SK-N-SH treated with all-trans-retinoic acid at 6 μM for 48 hours (cell line): ENCODE measurements around the gene CLSTN2.

Source experiments
- ATAC-seq: fragments of 200-7000 bp; cut with Tn5 transposase; 3 replicates; pipeline ENCODE4 v1.9.1; 2020; ENCODE audit warnings: mild to moderate bottlenecking, moderate library complexity
- ARNTL ChIP-seq: fragments of 450-650 bp; formaldehyde crosslinking; IDR thresholded peaks from 2 replicates; pipeline ENCODE4 v1.5.0; 2020; ENCODE audit warnings: low read depth, mild to moderate bottlenecking, moderate library complexity, borderline replicate concordance
- BACH2 ChIP-seq: fragments of 250-450 bp; sonication (Bioruptor Pico); IDR thresholded peaks from 2 replicates; pipeline ENCODE4 v1.9.0; 2021; ENCODE audit warnings: mild to moderate bottlenecking, borderline replicate concordance
- ESRRG ChIP-seq: fragments of 250-450 bp; sonication (Bioruptor Pico); IDR thresholded peaks from 2 replicates; pipeline ENCODE4 v1.6.1; 2021; ENCODE audit warnings: mild to moderate bottlenecking
- GLIS3 ChIP-seq: fragments of 250-450 bp; sonication (Bioruptor Pico); IDR thresholded peaks from 2 replicates; pipeline ENCODE4 v1.5.0; 2020; ENCODE audit warnings: mild to moderate bottlenecking, moderate library complexity
- ISL1 ChIP-seq: fragments of 250-450 bp; sonication (Bioruptor Pico); IDR thresholded peaks from 2 replicates; pipeline ENCODE4 v2.1.2; 2022; ENCODE audit warnings: mild to moderate bottlenecking, moderate library complexity
- OSR1 ChIP-seq: fragments of 250-450 bp; sonication (Bioruptor Pico); IDR thresholded peaks from 2 replicates; pipeline ENCODE4 v1.8.0; 2022; ENCODE audit warnings: moderate library complexity, mild to moderate bottlenecking, inconsistent platforms
- PPARA ChIP-seq: fragments of 250-450 bp; sonication (Bioruptor Pico); IDR thresholded peaks from 2 replicates; pipeline ENCODE4 v1.5.0; 2020; ENCODE audit warnings: mild to moderate bottlenecking, borderline replicate concordance
- SNAI2 ChIP-seq: fragments of 250-450 bp; sonication (Bioruptor Pico); IDR thresholded peaks from 2 replicates; pipeline ENCODE4 v1.5.0; 2020; ENCODE audit warnings: mild to moderate bottlenecking, moderate library complexity
- TCF4 ChIP-seq: fragments of 250-450 bp; sonication (Bioruptor Pico); IDR thresholded peaks from 2 replicates; pipeline ENCODE4 v1.8.0; 2021; ENCODE audit warnings: mild to moderate bottlenecking, moderate library complexity, borderline replicate concordance
- TOX ChIP-seq: fragments of 250-450 bp; sonication (Bioruptor Pico); IDR thresholded peaks from 2 replicates; pipeline ENCODE4 v1.8.0; 2021; ENCODE audit warnings: mild to moderate bottlenecking, moderate library complexity, borderline replicate concordance
- ZC3H10 ChIP-seq: fragments of 250-450 bp; sonication (Bioruptor Pico); IDR thresholded peaks from 2 replicates; pipeline ENCODE4 v1.5.1; 2021; ENCODE audit warnings: mild to moderate bottlenecking, moderate library complexity
- ZFP3 ChIP-seq: fragments of 250-450 bp; sonication (Bioruptor Pico); IDR thresholded peaks from 2 replicates; pipeline ENCODE4 v1.5.0; 2020; ENCODE audit warnings: mild to moderate bottlenecking, moderate library complexity
- ZNF8 ChIP-seq: fragments of 450-650 bp; formaldehyde crosslinking; IDR thresholded peaks from 2 replicates; pipeline ENCODE4 v1.5.0; 2020; ENCODE audit warnings: mild to moderate bottlenecking, moderate library complexity
- TF ChIP-seq, protein P1 (sequence below): fragments of 250-450 bp; sonication (Bioruptor Pico); IDR thresholded peaks from 2 replicates; pipeline ENCODE4 v1.8.0; 2021; ENCODE audit warnings: low read depth, mild to moderate bottlenecking, moderate library complexity, borderline replicate concordance
- TF ChIP-seq, protein P2 (sequence below): fragments of 250-450 bp; sonication (Bioruptor Pico); IDR thresholded peaks from 2 replicates; pipeline ENCODE4 v1.8.0; 2020; ENCODE audit warnings: mild to moderate bottlenecking, moderate library complexity, borderline replicate concordance
- TF ChIP-seq, protein P3 (sequence below): fragments of 250-450 bp; sonication (Bioruptor Pico); IDR thresholded peaks from 2 replicates; pipeline ENCODE4 v1.5.1; 2021; ENCODE audit warnings: mild to moderate bottlenecking, moderate library complexity
- TF ChIP-seq, protein P4 (sequence below): fragments of 250-450 bp; sonication (Bioruptor Pico); IDR thresholded peaks from 2 replicates; pipeline ENCODE4 v1.5.0; 2020; ENCODE audit warnings: mild to moderate bottlenecking, moderate library complexity
- TF ChIP-seq, protein P5 (sequence below): fragments of 250-450 bp; sonication (Bioruptor Pico); IDR thresholded peaks from 2 replicates; pipeline ENCODE4 v1.5.1; 2020; ENCODE audit warnings: low read depth, mild to moderate bottlenecking, moderate library complexity

The CLSTN2 gene

DNA sequence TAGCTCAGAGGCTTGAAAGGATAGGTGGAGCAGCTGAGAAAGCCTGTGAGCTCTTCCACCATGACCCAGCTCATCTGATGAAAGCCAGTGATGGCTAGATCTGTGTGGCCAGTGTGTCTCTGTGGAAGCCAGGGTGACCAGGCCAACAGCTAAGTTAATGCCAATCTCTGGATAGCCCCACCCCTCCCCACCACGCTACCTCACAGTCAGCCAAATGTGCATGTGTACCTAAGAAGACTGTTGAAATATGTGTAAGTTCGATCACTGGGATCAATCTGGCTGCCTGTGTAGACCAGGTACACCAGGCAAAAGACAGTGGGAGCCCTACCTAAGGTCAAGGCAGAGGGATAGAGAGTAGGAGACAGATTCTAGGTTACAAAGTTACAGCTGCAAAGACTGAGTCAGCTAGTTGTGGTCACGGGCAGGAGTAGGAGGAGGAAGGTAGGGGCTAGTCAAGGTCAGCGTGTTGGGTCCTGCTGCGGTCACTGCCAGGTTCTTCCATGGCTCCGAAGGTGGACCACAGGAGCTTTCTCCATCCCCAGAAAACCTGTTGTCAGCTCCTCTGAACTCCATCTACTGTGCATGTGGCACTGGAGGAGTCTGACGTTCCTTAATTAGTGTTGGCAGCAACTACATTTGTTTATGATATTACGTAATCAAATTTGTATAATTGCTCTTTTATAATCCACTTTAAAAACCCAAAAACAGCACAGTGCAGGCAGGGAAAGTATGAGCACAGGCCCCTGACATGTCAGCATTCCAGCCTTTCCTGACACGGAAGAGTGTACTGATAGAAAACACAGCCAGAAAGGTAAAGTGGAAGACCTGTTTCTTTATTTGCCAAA, 318.0 kb downstream of the CLSTN2 start (continued):
- TF ChIP-seq, protein P1, sequence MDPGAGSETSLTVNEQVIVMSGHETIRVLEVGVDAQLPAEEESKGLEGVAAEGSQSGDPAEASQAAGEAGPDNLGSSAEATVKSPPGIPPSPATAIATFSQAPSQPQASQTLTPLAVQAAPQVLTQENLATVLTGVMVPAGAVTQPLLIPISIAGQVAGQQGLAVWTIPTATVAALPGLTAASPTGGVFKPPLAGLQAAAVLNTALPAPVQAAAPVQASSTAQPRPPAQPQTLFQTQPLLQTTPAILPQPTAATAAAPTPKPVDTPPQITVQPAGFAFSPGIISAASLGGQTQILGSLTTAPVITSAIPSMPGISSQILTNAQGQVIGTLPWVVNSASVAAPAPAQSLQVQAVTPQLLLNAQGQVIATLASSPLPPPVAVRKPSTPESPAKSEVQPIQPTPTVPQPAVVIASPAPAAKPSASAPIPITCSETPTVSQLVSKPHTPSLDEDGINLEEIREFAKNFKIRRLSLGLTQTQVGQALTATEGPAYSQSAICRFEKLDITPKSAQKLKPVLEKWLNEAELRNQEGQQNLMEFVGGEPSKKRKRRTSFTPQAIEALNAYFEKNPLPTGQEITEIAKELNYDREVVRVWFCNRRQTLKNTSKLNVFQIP = no peak

DNA sequence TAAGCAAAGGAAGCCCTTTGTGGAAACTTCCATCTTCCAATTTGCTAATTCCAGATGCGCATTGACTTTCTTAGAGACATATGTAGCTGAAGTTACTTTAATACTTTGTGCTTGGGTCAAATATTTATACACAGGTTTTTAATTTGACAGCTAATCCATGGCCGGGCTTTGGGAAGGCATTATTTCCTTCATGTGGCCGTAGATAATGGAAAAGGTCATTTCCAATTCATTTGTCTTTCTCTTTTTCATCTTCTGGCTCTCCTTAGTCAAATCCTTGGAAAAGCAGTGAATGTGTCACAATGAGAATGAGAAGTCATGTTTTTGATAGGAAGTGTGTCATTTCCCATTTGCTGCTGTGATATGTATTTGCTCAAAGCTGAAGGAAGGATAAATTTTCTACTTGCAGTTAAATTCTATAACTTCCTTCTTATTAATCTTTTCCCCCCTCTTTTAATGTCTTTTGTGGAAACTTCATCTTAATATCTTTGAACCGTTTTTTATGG, 323.3 kb downstream of the CLSTN2 start:
- TF ChIP-seq, protein P2, sequence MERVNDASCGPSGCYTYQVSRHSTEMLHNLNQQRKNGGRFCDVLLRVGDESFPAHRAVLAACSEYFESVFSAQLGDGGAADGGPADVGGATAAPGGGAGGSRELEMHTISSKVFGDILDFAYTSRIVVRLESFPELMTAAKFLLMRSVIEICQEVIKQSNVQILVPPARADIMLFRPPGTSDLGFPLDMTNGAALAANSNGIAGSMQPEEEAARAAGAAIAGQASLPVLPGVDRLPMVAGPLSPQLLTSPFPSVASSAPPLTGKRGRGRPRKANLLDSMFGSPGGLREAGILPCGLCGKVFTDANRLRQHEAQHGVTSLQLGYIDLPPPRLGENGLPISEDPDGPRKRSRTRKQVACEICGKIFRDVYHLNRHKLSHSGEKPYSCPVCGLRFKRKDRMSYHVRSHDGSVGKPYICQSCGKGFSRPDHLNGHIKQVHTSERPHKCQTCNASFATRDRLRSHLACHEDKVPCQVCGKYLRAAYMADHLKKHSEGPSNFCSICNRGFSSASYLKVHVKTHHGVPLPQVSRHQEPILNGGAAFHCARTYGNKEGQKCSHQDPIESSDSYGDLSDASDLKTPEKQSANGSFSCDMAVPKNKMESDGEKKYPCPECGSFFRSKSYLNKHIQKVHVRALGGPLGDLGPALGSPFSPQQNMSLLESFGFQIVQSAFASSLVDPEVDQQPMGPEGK = no peak
- TF ChIP-seq, protein P3, sequence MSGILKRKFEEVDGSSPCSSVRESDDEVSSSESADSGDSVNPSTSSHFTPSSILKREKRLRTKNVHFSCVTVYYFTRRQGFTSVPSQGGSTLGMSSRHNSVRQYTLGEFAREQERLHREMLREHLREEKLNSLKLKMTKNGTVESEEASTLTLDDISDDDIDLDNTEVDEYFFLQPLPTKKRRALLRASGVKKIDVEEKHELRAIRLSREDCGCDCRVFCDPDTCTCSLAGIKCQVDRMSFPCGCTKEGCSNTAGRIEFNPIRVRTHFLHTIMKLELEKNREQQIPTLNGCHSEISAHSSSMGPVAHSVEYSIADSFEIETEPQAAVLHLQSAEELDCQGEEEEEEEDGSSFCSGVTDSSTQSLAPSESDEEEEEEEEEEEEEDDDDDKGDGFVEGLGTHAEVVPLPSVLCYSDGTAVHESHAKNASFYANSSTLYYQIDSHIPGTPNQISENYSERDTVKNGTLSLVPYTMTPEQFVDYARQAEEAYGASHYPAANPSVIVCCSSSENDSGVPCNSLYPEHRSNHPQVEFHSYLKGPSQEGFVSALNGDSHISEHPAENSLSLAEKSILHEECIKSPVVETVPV (CRISPR knock-in tag) = no peak
- ATAC-seq = no peak

DNA sequence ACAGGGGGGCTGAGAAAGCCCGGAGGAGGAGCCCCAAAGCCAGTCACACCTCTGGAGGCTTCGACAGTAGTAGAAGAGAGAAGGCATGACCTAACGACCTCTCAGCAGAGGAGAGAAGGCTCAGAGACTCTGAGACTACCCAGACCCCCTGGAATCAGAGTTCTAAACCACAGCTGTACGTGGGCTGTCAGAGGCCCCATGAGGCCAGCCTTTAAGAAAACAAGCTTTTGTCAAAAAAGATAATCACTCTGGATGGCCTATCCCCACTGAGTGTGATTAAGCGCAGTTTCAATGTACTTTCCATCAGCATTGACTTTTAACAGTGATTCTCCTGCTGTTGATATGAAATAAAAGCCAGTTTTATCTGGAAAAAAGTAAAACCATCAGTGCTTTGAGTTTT, 330.3 kb downstream of the CLSTN2 start:
- no peak for ATAC-seq
- no peak for TF ChIP-seq ZNF8 (CRISPR knock-in tag)
- TF ChIP-seq BACH2 (CRISPR knock-in tag) = no peak
- no peak for TF ChIP-seq SNAI2 (CRISPR knock-in tag)
- TF ChIP-seq ISL1 (CRISPR knock-in tag) = no peak
- TF ChIP-seq TOX = no peak
- TF ChIP-seq, protein P4, sequence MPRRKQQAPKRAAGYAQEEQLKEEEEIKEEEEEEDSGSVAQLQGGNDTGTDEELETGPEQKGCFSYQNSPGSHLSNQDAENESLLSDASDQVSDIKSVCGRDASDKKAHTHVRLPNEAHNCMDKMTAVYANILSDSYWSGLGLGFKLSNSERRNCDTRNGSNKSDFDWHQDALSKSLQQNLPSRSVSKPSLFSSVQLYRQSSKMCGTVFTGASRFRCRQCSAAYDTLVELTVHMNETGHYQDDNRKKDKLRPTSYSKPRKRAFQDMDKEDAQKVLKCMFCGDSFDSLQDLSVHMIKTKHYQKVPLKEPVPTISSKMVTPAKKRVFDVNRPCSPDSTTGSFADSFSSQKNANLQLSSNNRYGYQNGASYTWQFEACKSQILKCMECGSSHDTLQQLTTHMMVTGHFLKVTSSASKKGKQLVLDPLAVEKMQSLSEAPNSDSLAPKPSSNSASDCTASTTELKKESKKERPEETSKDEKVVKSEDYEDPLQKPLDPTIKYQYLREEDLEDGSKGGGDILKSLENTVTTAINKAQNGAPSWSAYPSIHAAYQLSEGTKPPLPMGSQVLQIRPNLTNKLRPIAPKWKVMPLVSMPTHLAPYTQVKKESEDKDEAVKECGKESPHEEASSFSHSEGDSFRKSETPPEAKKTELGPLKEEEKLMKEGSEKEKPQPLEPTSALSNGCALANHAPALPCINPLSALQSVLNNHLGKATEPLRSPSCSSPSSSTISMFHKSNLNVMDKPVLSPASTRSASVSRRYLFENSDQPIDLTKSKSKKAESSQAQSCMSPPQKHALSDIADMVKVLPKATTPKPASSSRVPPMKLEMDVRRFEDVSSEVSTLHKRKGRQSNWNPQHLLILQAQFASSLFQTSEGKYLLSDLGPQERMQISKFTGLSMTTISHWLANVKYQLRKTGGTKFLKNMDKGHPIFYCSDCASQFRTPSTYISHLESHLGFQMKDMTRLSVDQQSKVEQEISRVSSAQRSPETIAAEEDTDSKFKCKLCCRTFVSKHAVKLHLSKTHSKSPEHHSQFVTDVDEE (CRISPR knock-in tag) = no peak
- TF ChIP-seq, protein P5, sequence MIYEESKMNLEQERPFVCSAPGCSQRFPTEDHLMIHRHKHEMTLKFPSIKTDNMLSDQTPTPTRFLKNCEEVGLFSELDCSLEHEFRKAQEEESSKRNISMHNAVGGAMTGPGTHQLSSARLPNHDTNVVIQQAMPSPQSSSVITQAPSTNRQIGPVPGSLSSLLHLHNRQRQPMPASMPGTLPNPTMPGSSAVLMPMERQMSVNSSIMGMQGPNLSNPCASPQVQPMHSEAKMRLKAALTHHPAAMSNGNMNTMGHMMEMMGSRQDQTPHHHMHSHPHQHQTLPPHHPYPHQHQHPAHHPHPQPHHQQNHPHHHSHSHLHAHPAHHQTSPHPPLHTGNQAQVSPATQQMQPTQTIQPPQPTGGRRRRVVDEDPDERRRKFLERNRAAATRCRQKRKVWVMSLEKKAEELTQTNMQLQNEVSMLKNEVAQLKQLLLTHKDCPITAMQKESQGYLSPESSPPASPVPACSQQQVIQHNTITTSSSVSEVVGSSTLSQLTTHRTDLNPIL (CRISPR knock-in tag) = no peak
- TF ChIP-seq ESRRG = no peak

DNA sequence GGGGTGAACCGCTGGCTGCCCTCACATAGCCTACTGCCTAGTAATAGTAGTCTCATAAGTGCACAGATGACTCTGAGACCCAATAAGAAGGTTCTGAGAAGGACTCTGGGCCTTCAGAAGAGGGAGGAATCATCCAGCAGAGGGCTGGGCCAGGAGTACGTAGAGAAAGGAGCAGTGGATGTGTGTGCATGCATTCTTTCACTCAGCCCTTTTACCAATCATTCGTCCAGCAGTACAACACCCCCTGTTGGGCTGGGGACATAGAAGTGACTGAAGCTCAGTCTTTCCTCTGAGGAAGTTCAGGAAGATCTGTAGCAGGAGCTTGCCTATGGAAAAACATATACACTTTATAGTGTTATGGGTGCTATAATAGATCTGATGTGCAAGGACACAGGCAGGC, 333.1 kb downstream of the CLSTN2 start:
- no peak for ATAC-seq
- TF ChIP-seq TCF4 (CRISPR knock-in tag) = no peak
- TF ChIP-seq ZFP3 (CRISPR knock-in tag) = no peak
- TF ChIP-seq PPARA (CRISPR knock-in tag) = no peak
- TF ChIP-seq ESRRG = no peak
- TF ChIP-seq GLIS3 (CRISPR knock-in tag) = no peak
- no peak for TF ChIP-seq ARNTL (CRISPR knock-in tag)
- TF ChIP-seq, protein P5 (CRISPR knock-in tag) = no peak
- TF ChIP-seq, protein P2 = no peak
- no peak for TF ChIP-seq ZC3H10 (CRISPR knock-in tag)
- no peak for TF ChIP-seq SNAI2 (CRISPR knock-in tag)
- TF ChIP-seq, protein P1 = no peak
- no peak for TF ChIP-seq BACH2 (CRISPR knock-in tag)
- no peak for TF ChIP-seq ISL1 (CRISPR knock-in tag)
- TF ChIP-seq OSR1 (CRISPR knock-in tag) = no peak
- TF ChIP-seq TOX = no peak
